Vagina (tissue), 2 donors: Measurements from ENCODE around the gene SLC34A3.

Experiments used
- CTCF ChIP-seq, 3 experiments: fragments of 450-650 bp in 2 of 3; fragments of 200-600 bp in 1 of 3; sonication (generic) in 1 of 3; IDR thresholded peaks; one replicate each; pipeline ENCODE4 v1.5.1; 2017 to 2019; ENCODE audit warnings: antibody characterized with exemption in 3 of 3, mild to moderate bottlenecking in 2 of 3, moderate library complexity in 2 of 3
- POLR2A ChIP-seq, 2 donors: fragments of 450-650 bp; IDR thresholded peaks; one replicate each; pipeline ENCODE4 v1.6.1; 2017; ENCODE audit warnings: antibody characterized with exemption in 2 of 2, mild to moderate bottlenecking in 2 of 2, moderate library complexity in 2 of 2
- POLR2AphosphoS5 ChIP-seq, 2 donors: sonication (generic); formaldehyde crosslinking; IDR thresholded peaks; one replicate each; pipeline ENCODE4 v1.9.0; 2017; ENCODE audit warnings: antibody characterized with exemption in 2 of 2, mild to moderate bottlenecking in 2 of 2, low read depth in 1 of 2; ENCODE audit not compliant: insufficient read depth in 1 of 2

- TF ChIP-seq CTCF (IDR thresholded peaks at IDR 0.05), result no peak
- TF ChIP-seq POLR2A (IDR thresholded peaks at IDR 0.05), result no peak
- TF ChIP-seq POLR2AphosphoS5 (IDR thresholded peaks at IDR 0.05; ENCODE audit: insufficient read depth in 1 of 2, low read depth in 1 of 2), result no peak
Observed at GRCh38 chr9:137279741-137280473, 49.2 kb downstream of the SLC34A3 start.
